GM21576 (cell line): Measurements from ENCODE around the gene PGC.

Source experiments
- ATAC-seq: cut with Tn5 transposase; IDR thresholded peaks from one replicate; pipeline ENCODE4 v1.9.1; 2021; ENCODE audit warnings: mild to moderate bottlenecking, moderate library complexity; ENCODE audit not compliant: unreplicated experiment

PGC gene

DNA sequence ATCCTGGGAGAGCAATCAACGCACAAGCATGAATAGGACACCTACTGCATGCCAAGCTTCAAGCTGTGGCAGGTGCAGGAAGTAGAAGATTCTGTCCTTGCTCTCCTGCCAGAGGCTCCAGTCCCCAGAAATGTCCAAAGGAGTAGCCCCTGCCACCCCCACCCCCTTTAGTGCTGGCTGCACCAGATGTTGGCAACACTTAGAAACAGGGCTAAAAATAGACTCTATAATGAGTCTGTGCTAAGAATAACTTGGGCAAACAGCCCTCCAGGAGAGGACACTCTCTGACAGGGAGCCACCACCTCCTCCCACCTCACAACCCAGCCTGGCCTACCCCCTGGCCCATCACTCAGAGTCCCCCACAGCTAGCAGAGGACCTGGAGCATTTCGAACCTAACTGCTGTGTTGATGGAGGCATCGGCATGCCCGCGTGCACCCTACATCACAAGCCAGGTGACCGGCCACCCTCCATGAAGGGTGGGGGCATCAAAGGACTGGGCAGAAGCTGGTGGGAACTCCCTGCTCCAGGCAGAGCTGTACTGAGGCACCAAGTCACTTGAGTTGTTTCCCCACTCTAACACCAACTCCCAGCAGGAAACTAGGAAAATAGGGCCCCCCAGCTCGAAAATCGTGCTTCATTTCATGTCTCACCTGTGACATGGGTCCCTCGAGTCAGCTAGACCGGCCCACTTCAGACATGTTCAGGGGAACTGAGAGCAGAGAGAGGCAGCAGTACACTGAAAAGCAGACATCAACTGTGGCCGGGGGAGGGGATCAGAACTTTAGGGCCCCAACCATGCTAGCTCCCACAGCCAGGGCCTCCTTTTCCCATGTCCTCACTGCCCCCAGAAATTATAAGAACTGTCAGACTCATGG is 30.4 kb downstream of the PGC start:
- no peak for ATAC-seq

DNA sequence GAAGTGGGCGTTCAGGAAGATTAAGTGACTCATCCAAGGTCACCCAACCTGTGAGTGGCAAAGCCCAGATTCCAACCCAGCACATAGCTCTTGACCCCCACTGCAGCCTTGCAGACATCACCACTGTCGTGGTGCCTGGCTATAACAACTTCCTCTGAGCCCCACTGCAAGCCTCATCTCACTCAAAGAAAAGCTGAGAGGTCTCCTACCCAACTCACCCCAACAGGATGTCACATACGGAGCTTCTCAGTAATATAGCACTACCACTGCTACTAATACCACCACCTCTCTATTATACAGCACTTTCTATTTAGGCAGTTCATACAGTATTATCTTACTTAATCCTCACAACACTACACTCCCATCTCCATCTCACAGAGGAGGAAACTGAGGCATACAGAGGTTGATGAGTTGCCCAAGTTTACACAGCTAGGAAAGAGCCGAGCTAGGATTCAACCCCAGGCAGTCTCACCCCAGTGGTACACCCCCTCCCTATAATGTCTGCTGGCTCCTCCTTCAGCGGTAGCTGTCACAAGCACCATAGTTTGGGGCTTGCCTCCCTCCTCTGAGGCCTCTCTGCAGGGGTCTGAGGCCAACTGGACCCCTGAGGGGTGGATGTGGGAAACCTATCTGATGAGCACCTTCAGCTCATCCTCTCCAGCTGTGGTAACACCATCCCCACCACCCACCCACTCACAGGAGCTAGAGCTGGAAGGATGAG is 31.2 kb downstream of the PGC start:
- no peak for ATAC-seq

DNA sequence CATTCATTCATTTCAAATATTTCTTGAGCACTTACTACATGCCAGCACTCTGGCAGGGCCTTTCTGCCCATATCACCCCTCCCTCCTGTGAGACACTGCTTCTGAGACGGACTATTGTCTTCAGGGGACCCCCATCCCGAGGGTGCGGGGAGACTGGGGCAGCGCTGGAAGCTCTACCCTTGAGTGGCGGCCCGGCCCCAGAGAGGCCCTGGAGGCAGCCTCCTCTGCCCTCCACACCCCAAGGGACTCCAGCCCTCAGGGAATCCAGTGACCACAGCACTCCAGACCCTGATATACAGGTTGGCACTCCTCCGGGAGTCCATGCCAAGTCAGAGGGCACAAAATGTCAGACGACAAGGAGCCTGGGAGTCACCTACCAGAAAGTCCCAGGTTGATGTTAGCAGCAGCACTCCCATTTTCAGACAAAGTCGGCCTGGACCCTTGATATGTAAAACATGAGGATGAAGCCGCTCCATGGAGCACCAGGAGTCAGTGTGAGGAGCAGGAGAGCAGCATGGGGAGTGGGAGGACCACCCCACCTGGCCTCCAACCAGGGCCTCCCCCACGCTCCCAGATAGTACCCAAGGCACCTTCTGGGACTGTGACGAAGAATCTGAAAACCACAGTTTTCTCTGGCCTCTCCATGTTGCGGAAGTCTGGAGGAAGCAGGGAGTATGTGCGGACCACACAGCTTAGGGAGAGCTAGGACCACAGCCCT is 32.5 kb downstream of the PGC start:
- no peak for ATAC-seq

DNA sequence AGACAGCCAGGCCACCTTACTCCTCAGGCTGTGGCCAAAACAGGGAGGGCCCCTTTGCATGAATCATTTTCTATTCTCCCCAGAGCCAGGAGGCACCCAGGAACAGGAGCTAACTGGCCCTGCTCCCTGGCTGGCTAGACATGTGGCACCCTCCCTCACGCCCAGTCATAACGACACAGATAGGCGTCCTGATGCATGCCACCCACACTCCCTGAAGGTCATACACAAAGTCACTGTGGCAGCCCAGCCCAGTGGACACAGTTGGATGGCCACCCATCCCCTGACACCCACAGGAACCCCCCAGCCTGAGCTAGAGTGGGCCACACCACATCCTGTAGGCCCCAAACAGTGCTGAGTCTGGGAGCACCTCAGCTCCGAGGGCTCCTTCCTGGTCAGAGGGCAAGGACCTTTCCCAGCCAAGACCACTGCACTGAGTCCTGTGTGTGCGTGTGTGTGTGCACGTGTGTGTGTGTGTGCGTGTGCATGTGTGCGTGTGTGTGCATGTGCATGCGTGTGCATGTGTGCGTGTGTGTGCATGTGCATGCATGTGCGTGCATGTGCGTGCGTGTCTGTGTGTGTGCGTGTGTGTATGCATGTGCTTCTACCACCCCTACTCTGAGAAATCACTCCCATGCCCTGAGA is 33.4 kb downstream of the PGC start:
- peak; percentile 49 for ATAC-seq

GRCh38 chr6:41713159-41713649 is 34.0 kb downstream of the PGC start:
- ATAC-seq = peak; percentile 9

- no peak for ATAC-seq
These were observed 34.5 kb downstream of the PGC start for GRCh38 chr6:41712651-41713103.

GRCh38 chr6:41711323-41712038 is 35.7 kb downstream of the PGC start:
- ATAC-seq = no peak

GRCh38 chr6:41709375-41709774 is 37.8 kb downstream of the PGC start:
- ATAC-seq = no peak

DNA sequence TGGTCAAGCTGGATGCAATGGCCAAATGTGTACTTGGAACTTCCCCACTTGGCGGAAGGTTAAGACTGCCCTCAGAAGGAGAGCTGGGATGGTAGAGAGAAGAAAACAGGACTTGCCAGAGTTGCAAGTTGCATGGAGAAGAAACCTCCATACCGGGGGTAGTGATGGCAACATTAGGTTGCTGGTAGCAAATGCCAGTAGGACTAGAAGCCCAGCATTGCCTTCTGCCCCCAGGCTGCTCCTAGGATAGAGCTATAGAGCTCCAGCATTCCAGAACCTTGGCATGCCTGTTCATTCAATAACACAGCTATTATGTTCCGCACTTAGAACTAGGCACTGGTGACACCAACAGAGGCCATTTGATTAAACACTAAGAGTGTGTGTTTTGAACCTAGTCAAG is 38.3 kb downstream of the PGC start:
- no peak for ATAC-seq

DNA sequence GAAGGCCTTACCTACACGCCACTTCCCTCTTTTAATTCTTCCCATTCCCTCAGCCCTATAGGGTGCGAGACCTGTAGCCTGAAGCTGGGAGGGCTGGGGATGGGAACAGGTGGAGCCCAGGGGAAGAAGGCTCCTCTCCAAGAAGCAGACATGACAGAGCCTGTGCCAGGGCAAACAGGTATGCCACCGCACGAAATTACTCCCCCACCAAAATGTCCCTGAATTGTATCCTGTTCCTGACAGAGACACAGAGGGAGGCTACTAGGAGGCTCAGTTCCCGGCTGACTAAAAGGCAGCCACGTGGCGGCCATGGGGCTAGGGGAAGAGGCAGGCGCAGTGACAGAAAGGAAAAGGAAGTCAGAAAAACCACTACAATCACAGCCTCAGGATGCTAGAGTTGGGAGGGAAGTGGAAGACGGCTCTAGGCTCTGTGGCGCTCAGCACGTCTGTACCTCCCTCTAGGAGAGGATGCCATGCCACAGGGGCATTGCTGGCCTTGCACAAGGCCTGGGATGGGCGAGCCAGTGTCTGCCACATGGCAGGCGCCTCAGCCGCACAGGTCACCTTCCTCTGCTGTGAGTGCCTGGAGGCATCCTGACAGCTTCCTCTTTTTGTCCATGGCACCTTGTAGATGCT is 39.5 kb downstream of the PGC start:
- no peak for ATAC-seq

DNA sequence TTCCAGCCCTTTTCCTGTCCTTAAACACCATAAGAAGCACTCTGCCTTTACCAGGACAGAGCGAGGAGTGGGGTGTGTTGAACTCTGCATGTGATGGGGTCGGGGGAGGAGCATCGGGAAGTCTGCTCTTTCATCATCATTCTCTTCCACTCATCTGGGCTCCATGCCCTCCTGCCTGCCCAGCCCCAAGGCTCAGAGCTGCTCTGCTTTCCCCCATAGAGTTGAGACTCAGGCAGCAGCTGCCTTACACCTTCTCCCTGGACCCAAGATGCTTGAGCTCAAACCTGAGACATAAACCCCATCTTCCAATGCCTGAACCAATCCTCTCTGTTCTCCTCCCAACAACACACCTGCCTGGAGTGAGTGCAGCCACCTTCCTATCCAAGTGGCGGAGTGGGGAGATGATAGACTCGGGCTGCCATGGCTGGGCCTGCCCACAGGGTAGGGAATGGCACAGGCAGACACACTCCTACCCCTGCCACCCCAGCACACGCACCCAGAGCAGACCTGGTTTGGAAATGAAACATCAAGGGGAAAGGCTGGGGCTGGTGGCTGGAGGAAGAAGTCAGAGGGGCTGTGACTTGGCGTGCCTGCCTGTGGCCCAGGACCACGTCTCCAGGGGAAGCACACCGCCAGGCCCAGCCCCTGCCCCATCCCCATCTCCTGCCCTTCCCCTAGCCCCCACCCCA is 40.2 kb downstream of the PGC start:
- ATAC-seq = no peak

DNA sequence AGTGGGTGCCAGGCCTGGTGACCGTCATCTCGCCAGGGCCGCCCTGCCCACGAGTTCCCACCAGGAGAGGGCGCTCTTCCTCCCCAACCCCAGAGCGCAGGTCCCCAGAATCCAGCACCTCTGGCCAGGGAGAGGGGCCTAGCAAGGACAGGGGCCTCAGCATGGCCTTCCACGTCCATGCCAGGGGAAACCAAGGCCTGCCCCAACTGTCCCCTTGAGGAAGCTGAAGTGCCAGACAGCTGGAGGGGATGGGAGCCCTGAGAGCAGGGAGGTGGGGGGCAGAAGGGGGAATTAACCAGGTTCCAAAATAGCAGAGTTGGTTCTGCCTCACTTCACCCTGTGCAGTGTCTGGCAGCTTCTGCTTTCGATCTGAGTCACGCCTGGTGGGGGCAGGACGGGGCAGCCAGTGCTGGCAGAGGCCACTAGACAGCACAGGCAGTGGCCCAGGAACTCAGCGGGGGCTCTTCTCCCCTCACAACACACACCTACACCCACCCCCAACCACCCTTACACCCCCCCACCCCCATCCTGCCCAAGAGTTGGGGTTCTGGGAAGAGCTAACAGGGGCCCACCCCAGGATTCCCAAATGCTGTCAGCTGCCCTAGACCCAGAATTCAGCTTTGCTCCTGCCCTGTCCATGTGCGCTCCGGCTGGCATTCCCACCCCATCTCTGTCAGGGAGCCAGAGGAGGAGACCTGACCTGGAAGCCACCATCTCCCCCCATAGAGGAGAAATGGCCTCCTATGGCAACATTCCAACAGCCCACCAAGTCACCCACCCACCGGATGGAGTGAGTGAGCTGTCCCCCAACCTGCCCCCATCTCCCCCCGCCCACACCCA is 41.0 kb downstream of the PGC start:
- peak; percentile 64 for ATAC-seq

GRCh38 chr6:41705311-41705995 is 41.7 kb downstream of the PGC start:
- no peak for ATAC-seq

- ATAC-seq = no peak
These were observed 42.4 kb downstream of the PGC start for GRCh38 chr6:41704656-41705310.

DNA sequence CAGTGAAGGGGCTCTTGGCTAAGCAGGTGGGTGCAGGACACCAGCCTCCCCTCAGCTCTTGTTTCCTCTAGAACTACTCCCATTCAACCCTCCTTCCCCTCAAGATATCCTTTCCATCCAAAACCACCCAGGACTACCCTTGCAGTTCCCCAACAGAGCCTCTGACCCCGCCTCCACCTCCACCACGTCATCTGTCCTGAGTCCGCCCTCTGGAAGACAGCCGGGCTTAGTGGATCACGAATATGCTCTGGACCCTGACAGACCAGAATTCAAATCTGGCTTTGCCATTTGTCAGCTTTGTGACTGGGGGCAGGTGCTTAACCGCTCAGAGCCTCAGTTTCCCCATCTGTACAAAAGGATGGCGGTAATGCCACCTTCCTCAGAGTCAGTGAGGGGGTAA is 43.2 kb downstream of the PGC start:
- ATAC-seq = no peak

DNA sequence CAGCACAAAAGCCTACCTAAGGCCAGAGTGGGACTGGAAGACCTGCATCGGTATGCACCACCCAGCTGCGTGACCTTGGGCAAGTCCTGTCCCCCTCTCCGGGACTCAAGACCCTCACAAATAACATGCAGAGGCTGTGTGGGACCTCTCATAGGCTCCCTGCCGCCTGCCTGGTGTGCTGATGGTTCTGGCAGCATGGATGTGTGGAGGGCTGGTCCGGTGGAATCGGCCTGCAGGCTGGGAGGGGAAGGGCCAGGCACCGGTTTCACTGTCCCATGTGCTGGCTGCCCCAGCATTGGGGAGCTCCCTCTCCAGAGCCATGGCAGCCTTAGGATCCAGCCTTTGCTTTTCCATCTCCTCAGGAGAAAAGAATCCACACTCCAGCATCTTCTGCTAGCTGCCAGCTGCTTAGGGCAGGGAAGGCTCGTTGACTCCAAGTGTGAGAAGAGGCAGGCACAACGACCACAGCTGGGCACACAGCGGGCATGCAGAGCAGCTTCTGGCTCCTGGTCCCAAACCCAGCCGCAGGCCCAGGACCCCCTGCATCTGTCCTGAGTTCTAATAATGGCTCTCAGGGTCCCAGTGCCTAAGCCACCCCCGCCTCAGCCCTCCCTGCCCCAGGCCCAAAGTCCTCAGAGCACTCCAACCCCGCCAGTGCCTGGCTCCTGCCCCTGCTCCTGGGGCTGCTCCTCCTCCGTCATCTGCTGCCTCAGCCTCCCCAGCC is 44.3 kb downstream of the PGC start:
- no peak for ATAC-seq
